Measurements from ENCODE around the gene ARID1B.

- TF ChIP-seq CTCF (IDR thresholded peaks at IDR 0.05), result no peak
- TF ChIP-seq POLR2A (IDR thresholded peaks at IDR 0.05), result no peak
These were observed 75.7 kb downstream of the ARID1B start for GRCh38 chr6:156852858-156853216.

Data from prostate gland (tissue), 2 donors.